Measurements from ENCODE around the gene DISC1.

- TF ChIP-seq CTCF (IDR thresholded peaks at IDR 0.05; ENCODE audit: poor library complexity, severe bottlenecking), result no peak
- TF ChIP-seq SMC3 (conservative IDR thresholded peaks at IDR 0.05; ENCODE audit: poor library complexity), result no peak
- no peak for TF ChIP-seq EZH2 (IDR thresholded peaks at IDR 0.05; ENCODE audit: borderline replicate concordance, insufficient read depth, low read length, poor library complexity, severe bottlenecking)
- no peak for TF ChIP-seq TAF1 (IDR thresholded peaks at IDR 0.05; ENCODE audit: low read depth)
- TF ChIP-seq EP300 (conservative IDR thresholded peaks at IDR 0.05; ENCODE audit: poor library complexity, severe bottlenecking), result no peak
- no peak for TF ChIP-seq POLR2AphosphoS5 (IDR thresholded peaks at IDR 0.05)
- TF ChIP-seq, protein P1, sequence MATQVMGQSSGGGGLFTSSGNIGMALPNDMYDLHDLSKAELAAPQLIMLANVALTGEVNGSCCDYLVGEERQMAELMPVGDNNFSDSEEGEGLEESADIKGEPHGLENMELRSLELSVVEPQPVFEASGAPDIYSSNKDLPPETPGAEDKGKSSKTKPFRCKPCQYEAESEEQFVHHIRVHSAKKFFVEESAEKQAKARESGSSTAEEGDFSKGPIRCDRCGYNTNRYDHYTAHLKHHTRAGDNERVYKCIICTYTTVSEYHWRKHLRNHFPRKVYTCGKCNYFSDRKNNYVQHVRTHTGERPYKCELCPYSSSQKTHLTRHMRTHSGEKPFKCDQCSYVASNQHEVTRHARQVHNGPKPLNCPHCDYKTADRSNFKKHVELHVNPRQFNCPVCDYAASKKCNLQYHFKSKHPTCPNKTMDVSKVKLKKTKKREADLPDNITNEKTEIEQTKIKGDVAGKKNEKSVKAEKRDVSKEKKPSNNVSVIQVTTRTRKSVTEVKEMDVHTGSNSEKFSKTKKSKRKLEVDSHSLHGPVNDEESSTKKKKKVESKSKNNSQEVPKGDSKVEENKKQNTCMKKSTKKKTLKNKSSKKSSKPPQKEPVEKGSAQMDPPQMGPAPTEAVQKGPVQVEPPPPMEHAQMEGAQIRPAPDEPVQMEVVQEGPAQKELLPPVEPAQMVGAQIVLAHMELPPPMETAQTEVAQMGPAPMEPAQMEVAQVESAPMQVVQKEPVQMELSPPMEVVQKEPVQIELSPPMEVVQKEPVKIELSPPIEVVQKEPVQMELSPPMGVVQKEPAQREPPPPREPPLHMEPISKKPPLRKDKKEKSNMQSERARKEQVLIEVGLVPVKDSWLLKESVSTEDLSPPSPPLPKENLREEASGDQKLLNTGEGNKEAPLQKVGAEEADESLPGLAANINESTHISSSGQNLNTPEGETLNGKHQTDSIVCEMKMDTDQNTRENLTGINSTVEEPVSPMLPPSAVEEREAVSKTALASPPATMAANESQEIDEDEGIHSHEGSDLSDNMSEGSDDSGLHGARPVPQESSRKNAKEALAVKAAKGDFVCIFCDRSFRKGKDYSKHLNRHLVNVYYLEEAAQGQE (IDR thresholded peaks at IDR 0.05; ENCODE audit: borderline replicate concordance), result no peak
- TF ChIP-seq RAD21 (conservative IDR thresholded peaks at IDR 0.05), result no peak
- no peak for TF ChIP-seq MXI1 (conservative IDR thresholded peaks at IDR 0.05; ENCODE audit: poor library complexity, severe bottlenecking)
These were observed 447.7 kb downstream of the DISC1 start for GRCh38 chr1:232074265-232074664.

Data from neural cell (in vitro differentiated cells).